H9 (cell line): ENCODE data around the gene IREB2. TPM values are rescaled to one million over a fixed set of nuclear protein-coding genes. Genes with fewer than 3 reads are reported as not detected.

Source experiments
- DNase-seq: peaks from one replicate; pipeline ENCODE4 v3.0.0-alpha.2; 2017
- H2AFZ ChIP-seq: one replicate; pipeline ENCODE4 v1.6.1; 2013; ENCODE audit warnings: mild to moderate bottlenecking, low read length, control low read depth, moderate library complexity
- H2AK5ac ChIP-seq: 2 replicates; pipeline ENCODE4 v1.6.1; 2013; ENCODE audit warnings: low read length, control low read depth, mixed read lengths; ENCODE audit not compliant: insufficient read length
- H2BK120ac ChIP-seq: one replicate; pipeline ENCODE4 v1.6.1; 2013; ENCODE audit warnings: low read depth, mild to moderate bottlenecking, low read length, control low read depth, inconsistent platforms; ENCODE audit not compliant: poor library complexity, severe bottlenecking
- H2BK12ac ChIP-seq: 2 replicates; pipeline ENCODE4 v1.6.1; 2013; ENCODE audit warnings: low read length, control low read depth, mixed read lengths, low read depth; ENCODE audit not compliant: insufficient read length
- H2BK15ac ChIP-seq: 2 replicates; pipeline ENCODE4 v1.6.1; 2013; ENCODE audit warnings: low read depth, low read length, control low read depth
- H2BK20ac ChIP-seq: one replicate; pipeline ENCODE4 v1.6.1; 2013; ENCODE audit warnings: low read depth, mild to moderate bottlenecking, low read length, control low read depth, inconsistent platforms; ENCODE audit not compliant: poor library complexity, severe bottlenecking
- H2BK5ac ChIP-seq: 2 replicates; pipeline ENCODE4 v1.6.1; 2013; ENCODE audit warnings: low read length, control low read depth, mixed read lengths; ENCODE audit not compliant: insufficient read length
- H3K14ac ChIP-seq: 2 replicates; pipeline ENCODE4 v1.6.1; 2013; ENCODE audit warnings: low read length, control low read depth; ENCODE audit not compliant: insufficient read depth
- H3K18ac ChIP-seq: 2 replicates; pipeline ENCODE4 v1.6.1; 2013; ENCODE audit warnings: low read depth, mild to moderate bottlenecking, mixed read lengths, low read length, control low read depth; ENCODE audit not compliant: insufficient read length
- H3K23ac ChIP-seq: 2 replicates; pipeline ENCODE4 v1.6.1; 2013; ENCODE audit warnings: low read length, control low read depth, mixed read lengths, low read depth; ENCODE audit not compliant: insufficient read length
- H3K23me2 ChIP-seq: 2 replicates; pipeline ENCODE4 v1.6.1; 2013; ENCODE audit warnings: low read depth, mild to moderate bottlenecking, mixed read lengths, low read length, control low read depth; ENCODE audit not compliant: insufficient read length, poor library complexity, severe bottlenecking
- H3K27ac ChIP-seq: 2 replicates; pipeline ENCODE4 v1.5.1; 2013; ENCODE audit warnings: low read length, control low read depth, mixed read lengths, low read depth; ENCODE audit not compliant: insufficient read length
- H3K27me3 ChIP-seq: 2 replicates; pipeline ENCODE4 v1.6.1; 2013; ENCODE audit warnings: low read length, control low read depth, inconsistent platforms; ENCODE audit not compliant: insufficient read depth
- H3K4ac ChIP-seq: 2 replicates; pipeline ENCODE4 v1.6.1; 2013; ENCODE audit warnings: low read depth, mild to moderate bottlenecking, control low read depth, inconsistent platforms, low read length, moderate library complexity
- H3K4me1 ChIP-seq: 2 replicates; pipeline ENCODE4 v1.6.1; 2013; ENCODE audit warnings: low read length, control low read depth, inconsistent platforms; ENCODE audit not compliant: insufficient read depth
- H3K4me2 ChIP-seq: 2 replicates; pipeline ENCODE4 v1.6.1; 2013; ENCODE audit warnings: low read length, control low read depth, mixed read lengths; ENCODE audit not compliant: insufficient read length, insufficient read depth
- H3K56ac ChIP-seq: 2 replicates; pipeline ENCODE4 v1.6.1; 2013; ENCODE audit warnings: low read depth, mild to moderate bottlenecking, mixed read lengths, low read length, control low read depth; ENCODE audit not compliant: insufficient read length
- H3K79me1 ChIP-seq: 2 replicates; pipeline ENCODE4 v1.6.1; 2013; ENCODE audit warnings: low read depth, mild to moderate bottlenecking, moderate library complexity, low read length, control low read depth, inconsistent platforms; ENCODE audit not compliant: insufficient read depth, poor library complexity, severe bottlenecking
- H3K79me2 ChIP-seq: 2 replicates; pipeline ENCODE4 v1.6.1; 2013; ENCODE audit warnings: low read length, control low read depth, inconsistent platforms; ENCODE audit not compliant: insufficient read depth
- H3K9ac ChIP-seq: 2 replicates; pipeline ENCODE4 v1.6.1; 2013; ENCODE audit warnings: low read length, control low read depth, mixed read lengths; ENCODE audit not compliant: insufficient read length; ENCODE audit errors: extremely low read depth
- H3K9me3 ChIP-seq: one replicate; pipeline ENCODE4 v1.6.1; 2013; ENCODE audit warnings: low read depth, low read length, inconsistent platforms; ENCODE audit not compliant: control insufficient read depth
- H3T11ph ChIP-seq: one replicate; pipeline ENCODE4 v1.6.1; 2013; ENCODE audit warnings: mild to moderate bottlenecking, low read length, control low read depth, inconsistent platforms
- H4K20me1 ChIP-seq: one replicate; pipeline ENCODE4 v1.6.1; 2013; ENCODE audit not compliant: control insufficient read depth, insufficient read length, insufficient read depth
- H4K5ac ChIP-seq: 2 replicates; pipeline ENCODE4 v1.6.1; 2013; ENCODE audit warnings: low read depth, mild to moderate bottlenecking, mixed read lengths, low read length, control low read depth; ENCODE audit not compliant: insufficient read length
- H4K8ac ChIP-seq: replicated peaks from 2 replicates; pipeline ENCODE4 v1.6.1; 2013; ENCODE audit warnings: low read length, control low read depth, mixed read lengths, low read depth; ENCODE audit not compliant: insufficient read length
- H4K91ac ChIP-seq: 2 replicates; pipeline ENCODE4 v1.6.1; 2013; ENCODE audit warnings: low read depth, mild to moderate bottlenecking, moderate library complexity, mixed read lengths, low read length, control low read depth; ENCODE audit not compliant: insufficient read length
- H3K27ac Mint-ChIP-seq, 3 experiments: 2 replicates in 2 of 3; 3 replicates in 1 of 3; pipeline ENCODE4 v1.8.0; 2020 to 2021; ENCODE audit warnings: mixed read lengths in 3 of 3, mild to moderate bottlenecking in 1 of 3, moderate library complexity in 1 of 3
- H3K27me3 Mint-ChIP-seq: 2 replicates; pipeline ENCODE4 v1.8.0; 2021; ENCODE audit warnings: low read depth, mild to moderate bottlenecking, moderate library complexity, mixed read lengths
- H3K36me3 Mint-ChIP-seq, 3 experiments: 2 replicates in 2 of 3; 3 replicates in 1 of 3; pipeline ENCODE4 v1.8.0; 2020 to 2021; ENCODE audit warnings: low read depth in 3 of 3, mixed read lengths in 3 of 3; ENCODE audit not compliant: insufficient read depth in 1 of 3
- H3K4me1 Mint-ChIP-seq, 2 experiments: 2 replicates each; pipeline ENCODE4 v1.8.0; 2020; ENCODE audit warnings: mixed read lengths in 2 of 2
- H3K4me3 Mint-ChIP-seq, 2 experiments: 2 replicates in 1 of 2; 3 replicates in 1 of 2; pipeline ENCODE4 v1.8.0; 2020 to 2021; ENCODE audit warnings: mild to moderate bottlenecking in 2 of 2, mixed read lengths in 2 of 2, moderate library complexity in 1 of 2
- H3K9me3 Mint-ChIP-seq, 2 experiments: 2 replicates in 1 of 2; 3 replicates in 1 of 2; pipeline ENCODE4 v1.8.0; 2020; ENCODE audit warnings: mild to moderate bottlenecking in 2 of 2, mixed read lengths in 2 of 2, moderate library complexity in 1 of 2
- CTCF ChIP-seq: fragments of 200-600 bp; sonication (generic); conservative IDR thresholded peaks from 3 replicates; pipeline ENCODE4 v1.8.0; 2021; ENCODE audit warnings: antibody characterized with exemption, mild to moderate bottlenecking
- WGBS: extraction: QIAGEN DNeasy Blood & Tissue Kit; methylation state at CpG from one replicate; pipeline ENCODE4 v1.1.7; 2013; ENCODE audit warnings: missing lambda C conversion rate, low lambda C conversion rate, mixed read lengths; ENCODE audit not compliant: insufficient read length; ENCODE audit errors: extremely low coverage; 5-methylcytosine and 5-hydroxymethylcytosine counted together
- total RNA-seq: library from RNA; stranded (reverse); gene quantifications from 2 replicates; pipeline ENCODE4 v1.2.1, GENCODE V29; 2021

Gene IREB2
- total RNA-seq, 1 experiment from 2014 or later, result 87.6 TPM

GRCh38 chr15:78469031-78469430, 31.0 kb downstream of the IREB2 start:
- H3K4me1 Mint-ChIP-seq, result peaks cover 7 to 10% of the 10 kb centered on the region in 2 experiments; a peak in 2 of 4 replicates
- Histone ChIP-seq H4K91ac (no peak overlapping the region), H3K27ac (no peak overlapping the region), H3K9me3 (no peaks in the 10 kb centered on the region), H3K9ac (no peak overlapping the region), H3K56ac (no peak overlapping the region), H3K79me1 (peaks cover 3% of the 10 kb centered on the region), H3K27me3 (no peaks in the 10 kb centered on the region), H4K8ac (no peak overlapping the region), H2BK12ac (no peak overlapping the region), H3K4me1 (no peaks in the 10 kb centered on the region; the same call in 1 of the 2 replicates), H2BK5ac (no peak overlapping the region), H3K18ac (no peak overlapping the region), H2BK20ac (no peak overlapping the region), H2AFZ (no peak overlapping the region), H3K14ac (no peak overlapping the region), H3K79me2 (no peaks in the 10 kb centered on the region), H3K4me2 (no peak overlapping the region), H2BK120ac (no peak overlapping the region), H2AK5ac (no peak overlapping the region), H4K5ac (no peak overlapping the region), H3K23me2 (no peaks in the 10 kb centered on the region), H3K4ac (no peak overlapping the region), H4K20me1 (no peaks in the 10 kb centered on the region), H3T11ph (no peak overlapping the region), H3K23ac (no peak overlapping the region), H2BK15ac (no peak overlapping the region)
- H3K36me3 Mint-ChIP-seq, result peaks cover 26 to 75% (median 63%) of the 10 kb centered on the region in 3 experiments; a peak in 6 of 7 replicates
- no peak overlapping the region for H3K27ac Mint-ChIP-seq
- no peak for TF ChIP-seq CTCF
- WGBS, result no CpG with 5 or more reads among the region's 1 CpG
- H3K27me3 Mint-ChIP-seq, result no peaks in the 10 kb centered on the region
- H3K4me3 Mint-ChIP-seq, result no peak overlapping the region
- no peak for DNase-seq
- no peaks in the 10 kb centered on the region for H3K9me3 Mint-ChIP-seq
